Prostate gland (tissue), 2 donors: ENCODE measurements around the gene EML3. TPM values are rescaled to one million over a fixed set of nuclear protein-coding genes. Genes with fewer than 3 reads are reported as not detected.

Source experiments
- DNase-seq: peaks from one replicate; pipeline ENCODE4 v3.0.0-alpha.2; 2019; ENCODE audit warnings: low spot score
- H3K27ac ChIP-seq, 2 donors: fragments of 200-600 bp; sonication (generic); 2 replicates each; pipeline ENCODE4 v1.5.1; 2017 to 2019
- H3K27me3 ChIP-seq: fragments of 200-600 bp; sonication (generic); replicated peaks from 2 replicates; pipeline ENCODE4 v1.5.1; 2019; ENCODE audit not compliant: insufficient read depth
- H3K36me3 ChIP-seq, 2 donors: fragments of 200-600 bp; sonication (generic); 1 replicate in 1 of 2; 2 replicates in 1 of 2; pipeline versions ENCODE4 v1.5.1 to v1.8.1; 2017 to 2019
- H3K4me1 ChIP-seq: fragments of 200-600 bp; sonication (generic); replicated peaks from 2 replicates; pipeline ENCODE4 v1.5.1; 2019
- H3K4me3 ChIP-seq, 2 donors: fragments of 200-600 bp; sonication (generic); 2 replicates each; pipeline ENCODE4 v1.5.1; 2017 to 2019
- H3K9me3 ChIP-seq: fragments of 200-600 bp; sonication (generic); 2 replicates; pipeline ENCODE4 v1.5.1; 2017
- POLR2A ChIP-seq: fragments of 450-650 bp; IDR thresholded peaks from one replicate; pipeline ENCODE4 v1.6.1; 2016; ENCODE audit warnings: antibody characterized with exemption, mild to moderate bottlenecking
- POLR2AphosphoS5 ChIP-seq: sonication (generic); formaldehyde crosslinking; IDR thresholded peaks from one replicate; pipeline ENCODE4 v1.6.1; 2017; ENCODE audit warnings: antibody characterized with exemption
- WGBS: methylation state at CpG from one replicate; pipeline ENCODE4 v1.1.5; 2018; 5-methylcytosine and 5-hydroxymethylcytosine counted together
- intact Hi-C: fragments of 100-400 bp; cut with DNase I; formaldehyde crosslinking; loops from one replicate; pipeline ENCODE4 v1.14.2; 2022
- total RNA-seq, 2 donors: library from RNA; depleted of rRNA; stranded (reverse); fragments of >200 nt; gene quantifications; one replicate each; pipeline ENCODE4 v1.1.0, GENCODE V29; 2016
- TF ChIP-seq, protein P1 (sequence below), 4 experiments: fragments of 200-600 bp in 2 of 4; fragments of 450-650 bp in 2 of 4; sonication (generic) in 2 of 4; IDR thresholded peaks; 1 replicate in 3 of 4; 2 replicates in 1 of 4; pipeline ENCODE4 v1.5.1; 2016 to 2019; ENCODE audit warnings: antibody characterized with exemption in 4 of 4, mild to moderate bottlenecking in 2 of 4, moderate library complexity in 2 of 4

Gene EML3
- total RNA-seq, 2 donors from 2014 or later, result 50.2 to 80.1 TPM

- no peak for DNase-seq
- intact Hi-C loops, result loop anchor here (5.0 kb wide), 1 partner anchor 103 kb away; the partner anchor contains the start of genes BSCL2 and GNG3
Observed at GRCh38 chr11:62603776-62604299, 8.7 kb downstream of the EML3 start.

GRCh38 chr11:62603072-62603408 lies 9.5 kb downstream of the EML3 start:
- TF ChIP-seq POLR2A (no peak), POLR2AphosphoS5 (no peak)
- TF ChIP-seq, protein P1, sequence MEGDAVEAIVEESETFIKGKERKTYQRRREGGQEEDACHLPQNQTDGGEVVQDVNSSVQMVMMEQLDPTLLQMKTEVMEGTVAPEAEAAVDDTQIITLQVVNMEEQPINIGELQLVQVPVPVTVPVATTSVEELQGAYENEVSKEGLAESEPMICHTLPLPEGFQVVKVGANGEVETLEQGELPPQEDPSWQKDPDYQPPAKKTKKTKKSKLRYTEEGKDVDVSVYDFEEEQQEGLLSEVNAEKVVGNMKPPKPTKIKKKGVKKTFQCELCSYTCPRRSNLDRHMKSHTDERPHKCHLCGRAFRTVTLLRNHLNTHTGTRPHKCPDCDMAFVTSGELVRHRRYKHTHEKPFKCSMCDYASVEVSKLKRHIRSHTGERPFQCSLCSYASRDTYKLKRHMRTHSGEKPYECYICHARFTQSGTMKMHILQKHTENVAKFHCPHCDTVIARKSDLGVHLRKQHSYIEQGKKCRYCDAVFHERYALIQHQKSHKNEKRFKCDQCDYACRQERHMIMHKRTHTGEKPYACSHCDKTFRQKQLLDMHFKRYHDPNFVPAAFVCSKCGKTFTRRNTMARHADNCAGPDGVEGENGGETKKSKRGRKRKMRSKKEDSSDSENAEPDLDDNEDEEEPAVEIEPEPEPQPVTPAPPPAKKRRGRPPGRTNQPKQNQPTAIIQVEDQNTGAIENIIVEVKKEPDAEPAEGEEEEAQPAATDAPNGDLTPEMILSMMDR (IDR thresholded peaks at IDR 0.05), result no peak
- 35% methylated on average over 10 of the region's 13 CpGs for WGBS
- H3K36me3 ChIP-seq, result peaks cover 2 to 3% of the 10 kb centered on the region in 2 donors
- DNase-seq, result no peak
- no peaks in the 10 kb centered on the region for H3K27me3 ChIP-seq
- H3K4me3 ChIP-seq, result peak overlapping the region; percentile 64 to 89
- peaks cover 9% of the 10 kb centered on the region for H3K4me1 ChIP-seq
- peak overlapping the region; percentile 91 to 93 for H3K27ac ChIP-seq
- no peaks in the 10 kb centered on the region for H3K9me3 ChIP-seq
- intact Hi-C loops, result loop anchor here (5.0 kb wide), 1 partner anchor 104 kb away; the partner anchor contains the start of genes BSCL2 and GNG3

More at GRCh38 chr11:62603776-62604299, 8.7 kb downstream of the EML3 start:
- no peak overlapping the region for H3K4me3 ChIP-seq
- no peak overlapping the region for H3K27ac ChIP-seq
- 91% methylated on average over 8 of the region's 8 CpGs for WGBS
- TF ChIP-seq, protein P1 (IDR thresholded peaks at IDR 0.05), result no peak
- TF ChIP-seq POLR2A (no peak), POLR2AphosphoS5 (no peak)
- no peaks in the 10 kb centered on the region for H3K27me3 ChIP-seq
- H3K9me3 ChIP-seq, result no peaks in the 10 kb centered on the region
- peaks cover 9% of the 10 kb centered on the region for H3K4me1 ChIP-seq
- no peaks in the 10 kb centered on the region for H3K36me3 ChIP-seq

GRCh38 chr11:62602141-62603071 lies 10.2 kb downstream of the EML3 start:
- DNase-seq, result peak; percentile 61

GRCh38 chr11:62601372-62602140 lies 11.0 kb downstream of the EML3 start, which contains the start of gene MTA2:
Gene MTA2 (minus strand): TSS chr11:62601865. CDS start chr11:62601450, 415 bp downstream.
- Histone ChIP-seq H3K4me3 (peak within 1 kb of the TSS; percentile 64 to 89), H3K9me3 (no peaks in the 10 kb centered on the region), H3K27me3 (no peaks in the 10 kb centered on the region), H3K27ac (peak within 1 kb of the TSS; percentile 91 to 93), H3K36me3 (peaks cover 8 to 17% of the 10 kb centered on the region in 2 donors), H3K4me1 (peaks cover 9% of the 10 kb centered on the region)
- peak; percentile 76 for TF ChIP-seq POLR2A
- TF ChIP-seq, protein P1 (IDR thresholded peaks at IDR 0.05), result peak in 1 of 4 experiments; percentile 11
- peak; percentile 92 for TF ChIP-seq POLR2AphosphoS5
- DNase-seq, result peak; percentile 97
- intact Hi-C loops, result loop anchor here (5.0 kb wide), 1 partner anchor 106 kb away; the partner anchor contains the start of genes BSCL2 and GNG3
- 0% methylated on average over 62 of the region's 83 CpGs for WGBS

More at GRCh38 chr11:62602141-62603071, 10.2 kb downstream of the EML3 start:
- H3K27ac ChIP-seq, result peak overlapping the region; percentile 91 to 93
- H3K9me3 ChIP-seq, result no peaks in the 10 kb centered on the region
- peak overlapping the region; percentile 64 to 89 for H3K4me3 ChIP-seq
- intact Hi-C loops, result loop anchor here (5.0 kb wide), 1 partner anchor 105 kb away; the partner anchor contains the start of genes BSCL2 and GNG3
- 2% methylated on average over 81 of the region's 96 CpGs for WGBS
- TF ChIP-seq POLR2AphosphoS5, result no peak
- peak; percentile 32 for TF ChIP-seq POLR2A
- TF ChIP-seq, protein P1 (IDR thresholded peaks at IDR 0.05), result peak in 2 of 4 experiments; percentile 26 to 35
- peaks cover 9% of the 10 kb centered on the region for H3K4me1 ChIP-seq
- H3K36me3 ChIP-seq, result peaks cover 8 to 9% of the 10 kb centered on the region in 2 donors
- H3K27me3 ChIP-seq, result no peaks in the 10 kb centered on the region
